ENCODE data around the gene PLEKHA7.

DNA sequence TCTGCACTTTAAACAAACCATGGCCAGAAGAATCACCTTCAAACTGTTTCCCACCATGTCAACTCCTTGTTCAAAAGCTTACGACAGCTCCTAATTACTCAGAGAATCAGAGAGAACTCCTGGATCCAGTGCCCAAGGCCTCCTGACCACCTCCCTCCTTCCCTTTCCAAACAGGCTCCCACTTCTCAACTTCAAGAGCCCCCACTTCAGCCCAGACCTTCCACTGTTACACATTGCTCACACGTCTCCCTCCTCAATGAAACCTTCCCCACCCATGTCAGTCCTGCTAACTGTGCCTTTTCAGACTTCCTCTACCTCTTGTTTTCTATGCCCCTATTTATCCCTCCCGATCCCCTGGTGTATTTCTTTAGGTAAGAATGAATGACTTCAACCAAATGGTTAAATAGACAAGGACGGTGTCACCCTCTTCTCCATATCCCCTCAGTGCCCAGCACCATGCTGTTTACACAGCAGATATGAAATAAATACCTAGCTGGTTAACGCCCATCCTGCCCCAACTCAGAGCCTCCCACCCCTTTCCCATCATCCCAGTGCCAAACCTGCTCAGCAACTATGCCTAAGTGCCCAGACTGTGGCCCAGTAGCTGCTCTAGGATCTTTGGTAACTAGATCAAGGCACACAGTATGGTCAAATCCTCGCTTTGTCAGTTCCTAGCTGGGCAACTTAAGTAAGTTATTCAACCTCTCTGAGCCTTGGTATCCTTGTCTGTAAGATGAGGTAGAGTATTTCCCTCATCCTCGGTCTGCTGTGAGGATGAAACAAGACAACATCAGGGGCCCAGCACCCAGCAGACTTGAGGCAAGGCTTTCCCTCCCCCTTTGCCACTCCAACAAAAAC lies 36.8 kb downstream of the PLEKHA7 start:
- TF ChIP-seq, protein P1, sequence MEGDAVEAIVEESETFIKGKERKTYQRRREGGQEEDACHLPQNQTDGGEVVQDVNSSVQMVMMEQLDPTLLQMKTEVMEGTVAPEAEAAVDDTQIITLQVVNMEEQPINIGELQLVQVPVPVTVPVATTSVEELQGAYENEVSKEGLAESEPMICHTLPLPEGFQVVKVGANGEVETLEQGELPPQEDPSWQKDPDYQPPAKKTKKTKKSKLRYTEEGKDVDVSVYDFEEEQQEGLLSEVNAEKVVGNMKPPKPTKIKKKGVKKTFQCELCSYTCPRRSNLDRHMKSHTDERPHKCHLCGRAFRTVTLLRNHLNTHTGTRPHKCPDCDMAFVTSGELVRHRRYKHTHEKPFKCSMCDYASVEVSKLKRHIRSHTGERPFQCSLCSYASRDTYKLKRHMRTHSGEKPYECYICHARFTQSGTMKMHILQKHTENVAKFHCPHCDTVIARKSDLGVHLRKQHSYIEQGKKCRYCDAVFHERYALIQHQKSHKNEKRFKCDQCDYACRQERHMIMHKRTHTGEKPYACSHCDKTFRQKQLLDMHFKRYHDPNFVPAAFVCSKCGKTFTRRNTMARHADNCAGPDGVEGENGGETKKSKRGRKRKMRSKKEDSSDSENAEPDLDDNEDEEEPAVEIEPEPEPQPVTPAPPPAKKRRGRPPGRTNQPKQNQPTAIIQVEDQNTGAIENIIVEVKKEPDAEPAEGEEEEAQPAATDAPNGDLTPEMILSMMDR (IDR thresholded peaks at IDR 0.05), result no peak
- TF ChIP-seq POLR2A (IDR thresholded peaks at IDR 0.05), result no peak

All from right lobe of liver (tissue), 4 donors.